OCI-LY7 (cell line): ENCODE results near the gene DDX5.

ENCODE experiments used
- CTCF ChIP-seq: fragments of 200-600 bp; sonication (generic); conservative IDR thresholded peaks from 2 replicates; pipeline ENCODE4 v1.5.1; 2014; ENCODE audit warnings: mild to moderate bottlenecking, antibody characterized with exemption, low read length, moderate library complexity, mixed read lengths
- EZH2phosphoT487 ChIP-seq: fragments of 200-600 bp; sonication (generic); IDR thresholded peaks from 2 replicates; pipeline ENCODE4 v1.6.1; 2018; ENCODE audit warnings: low read depth, borderline replicate concordance, mild to moderate bottlenecking, mixed run types, antibody characterized with exemption, low read length, moderate library complexity, mixed read lengths

- TF ChIP-seq CTCF (no peak), EZH2phosphoT487 (no peak)
These were observed 14.1 kb downstream of the DDX5 start for GRCh38 chr17:64491994-64492393.
